Liver (tissue), 9 donors: ENCODE results near the gene PELO. TPM values are rescaled to one million over a fixed set of nuclear protein-coding genes. Genes with fewer than 3 reads are reported as not detected.

Experiments
- DNase-seq: peaks from one replicate; pipeline ENCODE4 v3.0.0-alpha.2; 2017; ENCODE audit warnings: low spot score
- H3K27ac ChIP-seq, 2 donors: one replicate each; pipeline ENCODE4 v1.7.0; 2013; ENCODE audit warnings: inconsistent platforms in 2 of 2, low read length in 2 of 2, control low read depth in 1 of 2, low read depth in 1 of 2, mild to moderate bottlenecking in 1 of 2
- H3K27me3 ChIP-seq, 4 donors: one replicate each; pipeline versions ENCODE4 v1.6.1 to v1.7.0; 2013; ENCODE audit warnings: low read length in 3 of 4, inconsistent platforms in 1 of 4, mild to moderate bottlenecking in 1 of 4, moderate library complexity in 1 of 4; ENCODE audit not compliant: control insufficient read depth in 4 of 4, insufficient read depth in 4 of 4
- H3K36me3 ChIP-seq, 4 donors: one replicate each; pipeline versions ENCODE4 v1.6.1 to v1.7.0; 2013; ENCODE audit warnings: low read length in 3 of 4, mild to moderate bottlenecking in 3 of 4, low read depth in 1 of 4, moderate library complexity in 1 of 4; ENCODE audit not compliant: control insufficient read depth in 4 of 4, insufficient read depth in 3 of 4
- H3K4me1 ChIP-seq, 4 donors: one replicate each; pipeline versions ENCODE4 v1.6.1 to v1.7.0; 2013; ENCODE audit warnings: low read length in 3 of 4, mild to moderate bottlenecking in 3 of 4, moderate library complexity in 1 of 4; ENCODE audit not compliant: control insufficient read depth in 4 of 4, insufficient read depth in 4 of 4
- H3K4me3 ChIP-seq, 3 donors: one replicate each; pipeline versions ENCODE4 v1.6.1 to v1.7.0; 2013; ENCODE audit warnings: low read length in 3 of 3, control low read depth in 1 of 3, low read depth in 1 of 3, mild to moderate bottlenecking in 1 of 3
- H3K9ac ChIP-seq, 2 donors: one replicate each; pipeline ENCODE4 v1.7.0; 2013; ENCODE audit warnings: low read length in 2 of 2, mild to moderate bottlenecking in 2 of 2, moderate library complexity in 2 of 2, control low read depth in 1 of 2, low read depth in 1 of 2
- H3K9me3 ChIP-seq, 4 donors: one replicate each; pipeline versions ENCODE4 v1.6.1 to v1.7.0; 2013; ENCODE audit warnings: low read length in 3 of 4; ENCODE audit not compliant: control insufficient read depth in 4 of 4
- EGR1 ChIP-seq, 2 donors: IDR thresholded peaks; 2 replicates each; pipeline ENCODE4 v1.6.1; 2016 to 2018; ENCODE audit warnings: antibody characterized with exemption in 2 of 2, low read depth in 2 of 2
- FOXA1 ChIP-seq: IDR thresholded peaks from 2 replicates; pipeline ENCODE4 v1.6.1; 2016; ENCODE audit warnings: antibody characterized with exemption
- FOXA2 ChIP-seq: IDR thresholded peaks from 2 replicates; pipeline ENCODE4 v1.6.1; 2016; ENCODE audit warnings: antibody characterized with exemption
- GABPA ChIP-seq, 2 donors: IDR thresholded peaks in 1 of 2; conservative IDR thresholded peaks in 1 of 2; 2 replicates each; pipeline ENCODE4 v1.6.1; 2016; ENCODE audit warnings: antibody characterized with exemption in 2 of 2, mild to moderate bottlenecking in 1 of 2, moderate library complexity in 1 of 2
- HNF4A ChIP-seq, 2 donors: conservative IDR thresholded peaks; 2 replicates each; pipeline ENCODE4 v1.6.1; 2016; ENCODE audit warnings: antibody characterized with exemption in 2 of 2, mild to moderate bottlenecking in 2 of 2
- HNF4G ChIP-seq: IDR thresholded peaks from 2 replicates; pipeline ENCODE4 v1.6.1; 2016; ENCODE audit warnings: antibody characterized with exemption
- JUND ChIP-seq, 2 donors: IDR thresholded peaks; 2 replicates each; pipeline ENCODE4 v1.6.1; 2016; ENCODE audit warnings: antibody characterized with exemption in 2 of 2
- MAX ChIP-seq: IDR thresholded peaks from 2 replicates; pipeline ENCODE4 v1.6.1; 2016; ENCODE audit warnings: antibody characterized with exemption
- NR2F2 ChIP-seq: IDR thresholded peaks from 2 replicates; pipeline ENCODE4 v1.6.1; 2016; ENCODE audit warnings: antibody characterized with exemption
- RAD21 ChIP-seq, 2 donors: IDR thresholded peaks; 2 replicates each; pipeline ENCODE4 v1.6.1; 2016; ENCODE audit warnings: antibody characterized with exemption in 2 of 2, mild to moderate bottlenecking in 2 of 2
- RXRA ChIP-seq, 2 donors: IDR thresholded peaks; 2 replicates each; pipeline ENCODE4 v1.6.1; 2017 to 2018; ENCODE audit warnings: antibody characterized with exemption in 2 of 2, mild to moderate bottlenecking in 1 of 2
- SP1 ChIP-seq: IDR thresholded peaks from 2 replicates; pipeline ENCODE4 v1.6.1; 2018; ENCODE audit warnings: antibody characterized with exemption, mild to moderate bottlenecking
- TAF1 ChIP-seq: conservative IDR thresholded peaks from 2 replicates; pipeline ENCODE4 v1.6.1; 2016; ENCODE audit warnings: antibody characterized with exemption, mild to moderate bottlenecking
- YY1 ChIP-seq: IDR thresholded peaks from 2 replicates; pipeline ENCODE4 v1.6.1; 2016; ENCODE audit warnings: antibody characterized with exemption, mild to moderate bottlenecking
- WGBS: extraction: QIAGEN DNeasy Blood & Tissue Kit; methylation state at CpG from one replicate; pipeline ENCODE4 v1.1.7; 2013; 5-methylcytosine and 5-hydroxymethylcytosine counted together
- polyA plus RNA-seq, 2 donors: library from polyadenylated mRNA; stranded (reverse) in 1 of 2; unstranded in 1 of 2; fragments of 200-250 nt in 1 of 2; fragments of >200 nt in 1 of 2; fragmentation: Nextera tagmentation in 1 of 2; extraction: Ambion mirVana in 1 of 2; gene quantifications; one replicate each; pipeline versions ENCODE4 v1.2.1 to v1.2.3, GENCODE V29; 2013 to 2015
- total RNA-seq, 2 donors: library from RNA; depleted of rRNA; stranded (reverse); fragments of >200 nt; gene quantifications; one replicate each; pipeline ENCODE4 v1.2.3, GENCODE V29; 2014
- TF ChIP-seq, protein P1 (sequence below): IDR thresholded peaks from 2 replicates; pipeline ENCODE4 v1.6.1; 2016; ENCODE audit warnings: antibody characterized with exemption, mild to moderate bottlenecking
- TF ChIP-seq, protein P2 (sequence below): IDR thresholded peaks from 2 replicates; pipeline ENCODE4 v1.6.1; 2016; ENCODE audit warnings: antibody characterized with exemption
- TF ChIP-seq, protein P3 (sequence below): fragments of 150-350 bp; IDR thresholded peaks from 2 replicates; pipeline ENCODE4 v1.5.1; 2017; ENCODE audit warnings: improper control_type of control experiment, low read depth, low read length; ENCODE audit not compliant: missing input control
- TF ChIP-seq, protein P4 (sequence below): IDR thresholded peaks from 2 replicates; pipeline ENCODE4 v1.6.1; 2016; ENCODE audit warnings: antibody characterized with exemption
- donor health status: healthy.
- donor health status: healthy.
- donor health status: healthy.
- donor health status: healthy.
- donor health status: healthy.

Gene PELO
- total and polyA plus RNA-seq, 4 donors, result 10.1 to 24.6 (median 16.5) TPM

- H3K36me3 ChIP-seq, result peaks cover 0 to 3% (median 0%) of the 10 kb centered on the region in 4 donors
- H3K9me3 ChIP-seq, result no peaks in the 10 kb centered on the region
- DNase-seq, result no peak
- H3K9ac ChIP-seq, result peak overlapping the region in 1 of 2 donors; percentile 95
- no peaks in the 10 kb centered on the region for H3K27me3 ChIP-seq
- peaks cover 0 to 31% (median 24%) of the 10 kb centered on the region in 4 donors for H3K4me1 ChIP-seq
- peak in 1 of 2 donors; percentile 10 for TF ChIP-seq HNF4A (conservative IDR thresholded peaks at IDR 0.05)
- TF ChIP-seq TAF1, result no peak
- 22% methylated on average over 4 of the region's 4 CpGs for WGBS
- H3K4me3 ChIP-seq, result no peak overlapping the region
- peak overlapping the region in 1 of 2 donors; percentile 98 for H3K27ac ChIP-seq
These were observed 1.3 kb upstream of the PELO start for GRCh38 chr5:52786391-52786790.

- under 1% methylated on average over 11 of the region's 11 CpGs for WGBS
- Histone ChIP-seq H3K9ac (peak overlapping the region; percentile 95 to 97), H3K36me3 (peaks cover 0 to 3% (median 0%) of the 10 kb centered on the region in 4 donors), H3K9me3 (no peaks in the 10 kb centered on the region), H3K27ac (peak overlapping the region; percentile 97 to 98), H3K4me1 (peaks cover 0 to 32% (median 26%) of the 10 kb centered on the region in 4 donors), H3K27me3 (no peaks in the 10 kb centered on the region), H3K4me3 (peak overlapping the region; percentile 78 to 99 (median 98))
- no peak for TF ChIP-seq FOXA2
- TF ChIP-seq, protein P1, sequence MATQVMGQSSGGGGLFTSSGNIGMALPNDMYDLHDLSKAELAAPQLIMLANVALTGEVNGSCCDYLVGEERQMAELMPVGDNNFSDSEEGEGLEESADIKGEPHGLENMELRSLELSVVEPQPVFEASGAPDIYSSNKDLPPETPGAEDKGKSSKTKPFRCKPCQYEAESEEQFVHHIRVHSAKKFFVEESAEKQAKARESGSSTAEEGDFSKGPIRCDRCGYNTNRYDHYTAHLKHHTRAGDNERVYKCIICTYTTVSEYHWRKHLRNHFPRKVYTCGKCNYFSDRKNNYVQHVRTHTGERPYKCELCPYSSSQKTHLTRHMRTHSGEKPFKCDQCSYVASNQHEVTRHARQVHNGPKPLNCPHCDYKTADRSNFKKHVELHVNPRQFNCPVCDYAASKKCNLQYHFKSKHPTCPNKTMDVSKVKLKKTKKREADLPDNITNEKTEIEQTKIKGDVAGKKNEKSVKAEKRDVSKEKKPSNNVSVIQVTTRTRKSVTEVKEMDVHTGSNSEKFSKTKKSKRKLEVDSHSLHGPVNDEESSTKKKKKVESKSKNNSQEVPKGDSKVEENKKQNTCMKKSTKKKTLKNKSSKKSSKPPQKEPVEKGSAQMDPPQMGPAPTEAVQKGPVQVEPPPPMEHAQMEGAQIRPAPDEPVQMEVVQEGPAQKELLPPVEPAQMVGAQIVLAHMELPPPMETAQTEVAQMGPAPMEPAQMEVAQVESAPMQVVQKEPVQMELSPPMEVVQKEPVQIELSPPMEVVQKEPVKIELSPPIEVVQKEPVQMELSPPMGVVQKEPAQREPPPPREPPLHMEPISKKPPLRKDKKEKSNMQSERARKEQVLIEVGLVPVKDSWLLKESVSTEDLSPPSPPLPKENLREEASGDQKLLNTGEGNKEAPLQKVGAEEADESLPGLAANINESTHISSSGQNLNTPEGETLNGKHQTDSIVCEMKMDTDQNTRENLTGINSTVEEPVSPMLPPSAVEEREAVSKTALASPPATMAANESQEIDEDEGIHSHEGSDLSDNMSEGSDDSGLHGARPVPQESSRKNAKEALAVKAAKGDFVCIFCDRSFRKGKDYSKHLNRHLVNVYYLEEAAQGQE, result no peak
- TF ChIP-seq MAX, result no peak
- no peak for TF ChIP-seq FOXA1
- no peak for TF ChIP-seq SP1
- no peak for TF ChIP-seq YY1
- no peak for TF ChIP-seq TAF1
- TF ChIP-seq HNF4G, result no peak
- TF ChIP-seq, protein P2, sequence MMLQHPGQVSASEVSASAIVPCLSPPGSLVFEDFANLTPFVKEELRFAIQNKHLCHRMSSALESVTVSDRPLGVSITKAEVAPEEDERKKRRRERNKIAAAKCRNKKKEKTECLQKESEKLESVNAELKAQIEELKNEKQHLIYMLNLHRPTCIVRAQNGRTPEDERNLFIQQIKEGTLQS, result no peak
- TF ChIP-seq, protein P3, sequence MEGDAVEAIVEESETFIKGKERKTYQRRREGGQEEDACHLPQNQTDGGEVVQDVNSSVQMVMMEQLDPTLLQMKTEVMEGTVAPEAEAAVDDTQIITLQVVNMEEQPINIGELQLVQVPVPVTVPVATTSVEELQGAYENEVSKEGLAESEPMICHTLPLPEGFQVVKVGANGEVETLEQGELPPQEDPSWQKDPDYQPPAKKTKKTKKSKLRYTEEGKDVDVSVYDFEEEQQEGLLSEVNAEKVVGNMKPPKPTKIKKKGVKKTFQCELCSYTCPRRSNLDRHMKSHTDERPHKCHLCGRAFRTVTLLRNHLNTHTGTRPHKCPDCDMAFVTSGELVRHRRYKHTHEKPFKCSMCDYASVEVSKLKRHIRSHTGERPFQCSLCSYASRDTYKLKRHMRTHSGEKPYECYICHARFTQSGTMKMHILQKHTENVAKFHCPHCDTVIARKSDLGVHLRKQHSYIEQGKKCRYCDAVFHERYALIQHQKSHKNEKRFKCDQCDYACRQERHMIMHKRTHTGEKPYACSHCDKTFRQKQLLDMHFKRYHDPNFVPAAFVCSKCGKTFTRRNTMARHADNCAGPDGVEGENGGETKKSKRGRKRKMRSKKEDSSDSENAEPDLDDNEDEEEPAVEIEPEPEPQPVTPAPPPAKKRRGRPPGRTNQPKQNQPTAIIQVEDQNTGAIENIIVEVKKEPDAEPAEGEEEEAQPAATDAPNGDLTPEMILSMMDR, result peak; percentile 46
- TF ChIP-seq, protein P4, sequence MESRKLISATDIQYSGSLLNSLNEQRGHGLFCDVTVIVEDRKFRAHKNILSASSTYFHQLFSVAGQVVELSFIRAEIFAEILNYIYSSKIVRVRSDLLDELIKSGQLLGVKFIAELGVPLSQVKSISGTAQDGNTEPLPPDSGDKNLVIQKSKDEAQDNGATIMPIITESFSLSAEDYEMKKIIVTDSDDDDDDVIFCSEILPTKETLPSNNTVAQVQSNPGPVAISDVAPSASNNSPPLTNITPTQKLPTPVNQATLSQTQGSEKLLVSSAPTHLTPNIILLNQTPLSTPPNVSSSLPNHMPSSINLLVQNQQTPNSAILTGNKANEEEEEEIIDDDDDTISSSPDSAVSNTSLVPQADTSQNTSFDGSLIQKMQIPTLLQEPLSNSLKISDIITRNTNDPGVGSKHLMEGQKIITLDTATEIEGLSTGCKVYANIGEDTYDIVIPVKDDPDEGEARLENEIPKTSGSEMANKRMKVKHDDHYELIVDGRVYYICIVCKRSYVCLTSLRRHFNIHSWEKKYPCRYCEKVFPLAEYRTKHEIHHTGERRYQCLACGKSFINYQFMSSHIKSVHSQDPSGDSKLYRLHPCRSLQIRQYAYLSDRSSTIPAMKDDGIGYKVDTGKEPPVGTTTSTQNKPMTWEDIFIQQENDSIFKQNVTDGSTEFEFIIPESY, result no peak
- no peak for TF ChIP-seq JUND (IDR thresholded peaks at IDR 0.05)
- peak; percentile 93 to 95 for TF ChIP-seq RAD21 (IDR thresholded peaks at IDR 0.05)
- no peak for TF ChIP-seq NR2F2
- TF ChIP-seq RXRA (IDR thresholded peaks at IDR 0.05), result peak in 1 of 2 donors; percentile 45
- TF ChIP-seq EGR1 (IDR thresholded peaks at IDR 0.05; ENCODE audit: low read depth in 2 of 2), result no peak
- TF ChIP-seq GABPA (IDR thresholded peaks at IDR 0.05 in 1 of 2, conservative IDR thresholded peaks at IDR 0.05 in 1 of 2), result no peak
- TF ChIP-seq HNF4A (conservative IDR thresholded peaks at IDR 0.05), result peak in 1 of 2 donors; percentile 22
- DNase-seq, result no peak
These were observed 642 bp upstream of the PELO start for GRCh38 chr5:52786949-52787599.
